Esophagus muscularis mucosa (tissue), 3 donors: ENCODE measurements around the gene CEP290.

Experiments used
- CTCF ChIP-seq, 3 experiments: fragments of 200-600 bp in 2 of 3; fragments of 450-650 bp in 1 of 3; sonication (generic) in 2 of 3; IDR thresholded peaks; one replicate each; pipeline ENCODE4 v1.5.1; 2017 to 2019; ENCODE audit warnings: antibody characterized with exemption in 3 of 3, mild to moderate bottlenecking in 2 of 3, moderate library complexity in 1 of 3
- POLR2A ChIP-seq: fragments of 450-650 bp; IDR thresholded peaks from one replicate; pipeline ENCODE4 v1.6.1; 2017; ENCODE audit warnings: antibody characterized with exemption, moderate library complexity, mild to moderate bottlenecking, low read depth

- TF ChIP-seq CTCF (IDR thresholded peaks at IDR 0.05) (no peak), POLR2A (no peak)
Measured at GRCh38 chr12:88084210-88084609, 57.7 kb downstream of the CEP290 start.
